ENCODE measurements around the gene AGBL4.
A peak's percentile ranks its signal among the peaks of the same experiment; 100 is the strongest.

Gene AGBL4

DNA sequence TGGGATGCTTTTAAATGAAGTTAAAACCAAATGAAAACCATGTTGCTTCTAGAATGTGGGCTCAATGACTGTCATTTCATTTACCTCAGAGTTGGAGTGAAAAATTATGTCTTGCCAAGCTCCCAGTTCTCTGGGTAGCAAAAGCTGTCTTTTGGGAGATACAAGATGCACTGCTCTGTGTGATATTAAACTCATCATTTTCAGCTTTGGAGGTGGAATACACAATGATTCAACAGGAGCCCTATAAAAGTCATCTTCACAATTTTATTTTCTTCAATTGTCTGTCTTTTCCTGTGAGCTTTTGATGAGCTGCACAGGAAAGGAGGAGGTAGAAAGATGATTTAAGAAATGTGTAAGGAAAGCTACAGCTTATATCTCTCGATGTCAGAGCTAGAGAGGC, 1431.4 kb downstream of the AGBL4 start:
- DNase-seq (ENCODE audit: low spot score): no peak

DNA sequence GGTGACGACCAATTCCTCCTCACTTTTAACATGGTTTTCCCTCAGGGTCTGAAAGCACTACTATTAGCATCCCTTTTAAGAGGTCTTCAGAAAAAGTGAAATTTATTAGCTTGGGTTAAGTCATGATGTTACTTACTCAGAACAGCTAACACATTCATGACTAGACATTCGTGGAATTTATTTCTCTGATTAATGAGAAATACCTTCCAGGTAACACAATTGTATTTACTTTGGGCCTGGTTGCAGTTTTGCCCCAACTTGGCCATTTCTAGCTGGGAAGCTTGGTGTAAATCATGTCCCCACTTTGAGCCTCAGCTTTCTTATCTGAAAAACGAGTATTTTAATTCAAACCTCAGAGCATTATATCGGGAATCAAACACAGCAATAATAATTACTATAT, 1432.6 kb downstream of the AGBL4 start:
- DNase-seq (ENCODE audit: low spot score): peak; percentile 20

DNA sequence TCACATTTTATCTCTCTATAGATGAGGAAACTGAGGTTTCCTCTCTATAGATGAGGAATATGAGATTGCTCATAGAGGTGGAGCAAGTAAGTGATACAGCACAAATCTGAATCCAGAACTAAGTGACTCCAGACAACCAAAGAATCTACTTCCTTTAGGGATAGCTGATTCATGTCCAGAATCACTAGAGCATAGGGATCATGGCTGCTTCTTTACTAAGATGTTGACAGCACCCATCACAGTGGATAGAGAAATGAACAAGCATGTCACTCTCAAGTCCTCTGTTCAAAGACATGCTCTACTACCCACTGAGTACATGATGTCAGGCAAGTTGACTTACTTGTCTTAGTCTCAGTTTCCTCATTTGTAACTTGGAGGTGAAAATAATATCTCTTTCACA, 1435.7 kb downstream of the AGBL4 start:
- peak; percentile 78 for DNase-seq (ENCODE audit: low spot score)

DNA sequence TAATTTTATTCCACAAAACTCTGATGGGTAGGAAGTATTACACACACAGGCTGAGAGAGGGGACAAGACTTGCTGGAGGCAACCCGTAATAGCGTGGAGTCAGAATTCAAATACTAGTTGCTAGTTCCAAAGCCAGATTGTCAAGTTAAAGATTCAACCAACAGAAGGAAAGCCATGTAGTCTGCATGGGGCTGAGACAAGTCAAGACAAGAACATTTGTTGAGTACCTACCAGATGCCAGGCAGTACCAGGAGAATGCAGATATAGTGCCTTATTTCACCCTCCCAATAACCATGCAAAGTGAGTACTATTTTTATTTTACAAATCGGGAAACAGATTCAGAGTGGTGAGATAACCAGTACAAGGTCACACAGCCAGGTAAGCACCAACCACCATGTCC, 1441.3 kb downstream of the AGBL4 start:
- DNase-seq (ENCODE audit: low spot score): no peak

DNA sequence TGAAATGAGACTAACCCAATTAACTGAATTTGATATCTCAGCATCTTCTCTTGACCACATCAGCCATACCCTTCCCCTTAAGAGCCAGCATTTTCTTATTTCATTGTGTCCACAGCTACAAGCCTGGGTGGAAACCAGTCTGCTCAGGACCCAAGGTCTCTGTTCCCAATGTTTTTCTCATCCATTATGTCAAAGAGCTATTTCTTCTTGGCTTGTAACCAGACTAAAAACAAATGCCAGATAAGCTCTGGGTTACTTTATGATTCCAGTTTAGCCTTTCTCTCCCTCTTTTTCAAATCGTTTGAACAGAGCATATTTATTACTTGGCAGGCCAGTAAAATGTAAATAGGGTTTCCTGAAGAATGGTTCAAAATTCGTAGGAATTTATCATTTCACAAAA, 1442.5 kb downstream of the AGBL4 start:
- DNase-seq (ENCODE audit: low spot score): no peak

DNA sequence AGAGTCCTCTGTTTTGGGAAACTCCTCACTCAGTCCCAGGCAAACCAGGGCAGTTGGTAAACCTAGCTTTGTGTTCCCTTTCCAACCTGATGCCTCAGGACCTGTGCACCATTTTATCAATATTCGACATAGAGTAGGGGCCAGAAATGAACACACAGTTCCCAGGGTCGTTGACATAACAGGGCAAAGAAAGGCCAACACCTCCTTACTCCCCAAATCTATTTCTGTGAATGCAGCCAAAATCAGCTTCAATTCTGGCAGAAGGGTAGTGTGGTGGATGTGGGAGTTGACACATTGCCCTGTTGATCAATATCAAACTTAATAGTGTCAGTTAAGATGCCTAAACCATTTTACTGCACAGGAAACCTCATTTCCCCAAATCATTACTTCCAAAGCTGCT, 1447.2 kb downstream of the AGBL4 start:
- DNase-seq (ENCODE audit: low spot score): no peak

DNA sequence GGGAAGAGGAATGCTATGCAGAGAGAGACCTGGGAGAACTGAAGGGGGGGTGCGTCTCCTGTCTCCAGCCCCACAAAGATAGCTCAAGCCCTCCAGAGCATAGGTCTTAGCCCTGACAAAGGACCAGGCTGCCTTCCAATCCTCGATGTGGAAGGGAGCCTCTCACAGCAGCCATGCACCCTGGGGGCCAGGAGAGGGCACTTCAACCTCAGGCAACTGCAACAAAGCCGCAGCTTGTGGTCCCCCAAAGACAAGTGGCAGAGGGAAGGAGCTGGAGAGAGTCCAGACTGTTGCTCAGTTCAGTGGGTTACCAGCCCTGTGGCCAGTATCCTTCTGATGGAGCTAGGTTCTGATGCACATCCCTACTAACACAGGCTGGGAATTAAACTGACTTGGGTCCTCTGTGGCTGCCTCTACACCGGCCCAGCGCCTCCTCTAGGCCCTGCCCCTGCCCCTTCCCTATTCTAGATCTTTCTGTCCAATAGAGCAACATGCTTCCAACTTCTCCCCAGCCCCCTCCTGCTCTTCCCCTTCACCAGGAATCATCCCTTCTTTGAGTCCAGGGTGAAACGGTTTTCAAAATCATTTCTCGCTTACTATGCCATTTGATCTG, 1451.0 kb downstream of the AGBL4 start:
- peak; percentile 68 for DNase-seq (ENCODE audit: low spot score)

DNA sequence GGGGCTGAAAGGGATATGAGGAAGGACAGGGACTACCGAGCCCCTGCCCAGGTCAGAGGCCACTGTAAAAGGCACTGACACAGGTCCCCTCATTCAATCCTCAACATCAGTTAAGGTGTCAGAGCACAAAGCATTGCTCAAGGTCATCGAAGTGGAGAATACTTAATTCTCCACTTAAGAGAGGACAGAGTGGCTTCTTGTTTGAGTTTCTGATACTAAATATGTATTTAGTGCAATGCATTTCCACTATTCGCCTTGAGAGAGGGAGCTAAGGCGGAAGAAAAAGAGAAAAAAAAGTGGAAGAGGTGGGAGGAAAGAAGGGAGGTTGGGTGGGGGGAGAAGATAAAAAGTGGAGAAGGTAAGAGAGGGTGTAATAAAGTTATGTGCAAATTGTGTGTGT, 1451.6 kb downstream of the AGBL4 start:
- no peak for DNase-seq (ENCODE audit: low spot score)

DNA sequence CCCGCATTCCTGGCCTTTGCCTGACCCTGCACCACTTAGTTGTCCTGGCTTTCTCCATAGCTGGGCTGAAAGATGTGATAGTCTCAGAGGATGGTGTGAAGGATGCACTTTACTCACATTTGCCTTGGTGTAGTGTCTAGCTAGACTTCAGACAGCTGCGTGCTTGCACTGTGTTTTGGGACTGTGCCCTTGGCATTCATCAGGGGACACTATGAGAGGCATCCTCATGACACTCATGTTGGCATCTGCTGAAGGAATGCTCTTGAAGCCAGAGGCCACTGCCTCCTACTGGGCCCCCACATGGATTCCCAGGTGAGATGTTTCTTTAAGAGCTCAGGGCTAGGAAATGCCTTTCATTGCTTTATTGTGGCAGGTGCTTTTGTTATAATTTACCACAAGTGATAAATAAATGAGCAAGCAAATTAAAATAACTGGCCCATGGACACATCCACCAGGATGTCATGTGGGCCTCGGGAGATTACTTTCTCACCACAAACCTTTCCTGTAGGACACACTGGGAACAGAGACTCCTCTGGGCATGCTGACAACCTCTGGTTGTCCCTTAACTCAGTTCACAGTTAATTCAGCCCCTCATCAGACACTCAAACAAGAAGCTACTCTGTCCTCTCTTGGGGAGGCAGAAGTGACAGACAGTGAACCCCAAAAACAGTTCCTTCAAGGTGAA, 1452.3 kb downstream of the AGBL4 start:
- DNase-seq (ENCODE audit: low spot score): no peak

DNA sequence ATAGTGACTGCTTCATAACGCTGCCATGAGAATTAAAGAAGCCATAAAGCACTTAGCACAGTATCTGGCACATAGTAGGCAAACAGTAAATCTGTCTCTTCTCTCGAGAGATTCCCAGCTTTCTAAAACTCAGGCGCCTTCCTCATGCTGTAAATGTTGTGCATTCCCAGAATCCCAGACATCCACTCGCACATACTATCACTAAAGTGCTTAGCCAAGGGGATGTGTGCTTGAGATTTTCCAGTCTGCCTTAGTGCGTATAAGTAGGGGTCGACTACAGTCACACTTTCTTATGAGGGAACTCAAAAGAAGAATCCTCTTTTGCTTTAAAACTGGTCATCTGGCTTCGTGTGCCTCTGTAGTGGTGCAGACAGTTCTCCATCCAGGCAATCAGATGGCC, 1453.2 kb downstream of the AGBL4 start:
- no peak for DNase-seq (ENCODE audit: low spot score)

DNA sequence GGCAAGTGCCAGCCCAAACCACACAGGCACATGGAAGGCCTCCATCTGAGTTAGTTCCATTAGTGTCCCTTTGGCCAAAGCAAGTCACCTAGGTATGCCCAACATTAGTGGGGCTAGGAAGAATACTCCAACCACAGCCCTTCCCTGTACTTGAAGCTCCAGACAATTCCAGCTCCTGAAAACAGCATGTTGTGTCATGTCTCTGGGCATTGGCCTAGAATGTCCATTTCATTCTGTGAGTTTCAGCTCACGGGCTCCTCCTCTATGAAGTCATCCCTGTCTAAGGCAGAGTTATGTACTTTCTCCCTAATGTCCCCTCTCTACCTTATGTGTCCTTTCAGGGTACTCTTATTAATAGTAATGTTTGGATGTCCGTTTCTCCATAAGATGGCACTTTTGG, 1455.3 kb downstream of the AGBL4 start:
- no peak for DNase-seq (ENCODE audit: low spot score)

DNA sequence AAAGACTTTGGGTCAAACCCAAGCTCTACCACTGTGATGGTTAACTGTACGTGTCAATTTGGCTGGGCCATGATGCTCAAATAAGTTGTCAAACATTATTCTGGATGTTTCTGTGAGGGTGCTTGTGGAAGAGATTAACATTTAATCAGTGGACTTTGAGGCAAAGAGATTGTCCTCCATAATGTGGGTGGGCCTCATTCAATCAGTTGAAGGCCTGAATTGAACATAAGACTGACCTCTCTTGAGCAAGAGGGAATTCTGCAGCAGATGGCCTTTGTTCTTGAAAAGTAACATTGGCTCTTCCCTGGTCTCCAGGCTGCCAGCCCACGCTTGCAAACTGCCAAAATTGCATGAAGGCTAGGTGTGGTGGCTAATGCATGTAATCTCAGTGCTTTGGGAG, 1457.3 kb downstream of the AGBL4 start:
- DNase-seq (ENCODE audit: low spot score): no peak

DNA sequence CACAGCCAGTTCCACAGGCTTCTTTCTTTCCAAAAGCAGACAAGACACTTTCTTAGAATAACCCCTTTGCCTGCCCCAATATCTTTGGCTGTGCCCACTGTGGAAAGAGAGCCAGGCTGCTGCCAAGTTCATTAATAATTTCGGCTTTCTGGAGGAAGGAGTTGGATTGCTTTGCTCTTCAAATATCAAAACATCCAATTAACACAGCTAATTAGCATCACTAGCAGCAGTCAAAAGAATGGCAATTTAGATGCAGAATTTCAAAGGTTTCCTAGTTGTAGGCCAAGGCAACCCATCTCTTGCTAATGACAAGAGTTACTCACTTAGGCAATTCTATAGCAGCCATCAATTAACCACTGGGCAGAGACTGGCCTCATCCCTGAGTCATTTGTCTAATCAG, 1460.7 kb downstream of the AGBL4 start:
- no peak for DNase-seq (ENCODE audit: low spot score)

DNA sequence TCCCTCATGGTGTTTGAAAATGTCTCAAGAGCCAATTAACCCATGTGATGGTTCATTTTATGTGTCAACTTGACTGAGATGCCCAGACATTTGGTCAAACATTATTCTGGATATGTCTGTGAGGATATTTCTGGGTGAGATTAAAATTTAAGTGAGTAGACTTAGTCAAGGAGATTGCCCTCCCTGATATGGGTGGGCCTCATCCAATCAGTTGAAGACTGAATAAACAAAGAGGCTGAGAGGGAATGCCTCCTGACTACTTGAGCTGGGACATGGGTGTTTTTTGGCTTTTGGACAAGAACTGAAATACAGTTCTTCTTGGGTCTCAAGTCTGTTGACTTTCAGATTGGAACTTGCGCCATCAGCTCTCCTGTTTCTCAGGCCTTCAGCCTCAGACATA, 1462.3 kb downstream of the AGBL4 start:
- DNase-seq (ENCODE audit: low spot score): no peak

DNA sequence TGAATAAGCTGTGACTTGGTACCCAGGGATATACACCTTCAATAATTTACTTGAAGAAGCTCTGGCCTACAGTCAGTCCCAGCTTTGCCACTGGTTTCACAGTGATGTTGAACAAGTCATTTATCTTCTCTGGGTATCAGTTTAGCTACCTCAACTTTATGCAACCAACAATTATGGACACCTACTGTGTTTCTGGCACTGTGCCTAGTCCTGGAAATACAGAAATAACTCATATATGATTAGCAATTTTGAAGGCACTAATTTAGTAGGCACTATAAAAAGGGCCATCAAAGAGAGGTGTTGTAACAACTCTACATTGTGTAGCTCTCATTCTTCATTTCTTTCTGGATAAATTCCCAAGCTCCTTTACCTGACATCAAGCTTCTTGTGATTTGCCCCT, 1463.2 kb downstream of the AGBL4 start:
- DNase-seq (ENCODE audit: low spot score): no peak

DNA sequence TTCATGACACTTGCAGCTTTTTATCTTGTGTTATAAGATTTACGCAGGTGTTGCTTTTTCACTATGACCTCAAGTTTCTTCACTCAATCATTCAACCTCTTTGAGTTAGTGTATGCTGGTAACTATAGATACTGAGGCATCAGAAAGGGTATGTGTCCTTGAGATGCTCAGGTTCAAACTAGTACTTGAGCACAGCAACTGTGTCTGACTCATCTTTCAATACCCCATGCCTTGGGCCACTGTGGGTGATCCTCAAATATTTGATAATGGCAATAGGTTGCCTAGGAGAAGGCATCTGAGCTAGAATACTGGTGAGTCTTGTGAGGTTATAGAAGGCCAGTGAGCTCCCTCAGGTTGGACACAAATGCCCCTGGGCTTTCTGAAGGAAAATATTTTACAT, 1463.6 kb downstream of the AGBL4 start:
- no peak for DNase-seq (ENCODE audit: low spot score)

DNA sequence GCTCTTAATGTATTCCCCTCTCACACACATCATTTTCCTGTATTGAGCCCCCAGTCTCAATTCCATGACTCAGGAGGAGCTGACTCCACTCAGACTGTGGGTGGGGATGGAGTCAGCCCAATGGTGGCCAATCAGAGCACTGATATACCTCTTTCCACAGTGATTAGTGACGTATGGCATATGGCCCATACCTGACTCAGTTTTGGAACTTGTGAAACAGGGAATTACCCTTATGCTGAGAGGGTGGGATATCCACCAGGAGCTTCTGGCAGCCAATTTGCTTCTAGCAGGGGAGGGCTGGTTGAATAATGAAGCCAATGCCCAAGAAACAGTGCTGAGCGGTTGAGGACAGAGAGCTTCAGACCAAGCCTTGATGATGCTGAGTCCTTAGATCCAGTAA, 1465.4 kb downstream of the AGBL4 start:
- no peak for DNase-seq (ENCODE audit: low spot score)

DNA sequence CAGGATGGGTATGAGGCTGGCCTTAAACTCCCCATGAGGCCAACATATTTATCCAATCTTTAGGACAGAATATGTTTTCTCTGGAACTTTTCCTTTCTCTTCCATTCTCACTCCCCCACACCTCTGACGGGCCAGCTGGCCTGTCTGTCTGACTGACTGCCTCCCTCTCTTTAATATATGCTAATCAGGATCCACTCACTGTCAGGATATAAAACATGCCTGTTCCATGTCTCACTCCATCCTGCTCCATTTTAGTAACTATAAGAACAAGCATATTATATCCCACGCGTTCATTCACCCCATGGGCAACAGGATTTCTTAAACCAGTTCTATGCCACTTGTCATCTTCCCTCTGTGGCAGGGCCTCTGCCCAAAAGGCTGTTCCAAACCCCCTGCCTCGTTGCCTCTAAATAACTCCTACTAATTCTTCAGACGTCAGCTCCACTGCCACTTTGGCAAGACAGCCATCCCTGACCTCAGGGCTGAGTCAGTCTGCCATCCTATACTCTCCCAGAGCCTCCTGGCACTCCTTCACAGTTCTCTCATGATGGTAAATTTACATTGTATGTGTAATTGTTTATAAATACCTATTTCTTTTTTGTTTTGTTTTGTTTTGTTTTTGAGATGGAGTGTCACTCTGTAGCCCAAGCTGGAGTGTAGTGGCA, 1467.4 kb downstream of the AGBL4 start:
- no peak for DNase-seq (ENCODE audit: low spot score)

DNA sequence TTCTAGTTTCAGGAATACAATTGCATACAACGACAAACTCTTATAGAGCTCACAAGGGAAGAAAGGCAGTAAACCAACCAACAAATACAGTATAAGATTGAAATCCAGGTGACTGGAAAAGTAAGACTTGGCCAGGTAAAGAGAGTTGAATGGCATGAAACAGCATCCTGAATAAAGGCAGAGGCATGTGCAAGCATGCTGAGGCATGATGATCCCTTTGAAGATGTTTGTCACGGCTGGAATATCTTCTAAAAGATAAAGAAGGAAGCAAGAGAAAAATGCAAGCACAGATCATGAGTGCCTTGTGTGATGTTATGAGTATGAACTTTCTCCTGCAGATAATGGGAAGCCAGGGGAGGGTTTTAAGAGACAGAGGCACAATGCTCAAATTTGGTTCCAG, 1468.5 kb downstream of the AGBL4 start:
- no peak for DNase-seq (ENCODE audit: low spot score)

DNA sequence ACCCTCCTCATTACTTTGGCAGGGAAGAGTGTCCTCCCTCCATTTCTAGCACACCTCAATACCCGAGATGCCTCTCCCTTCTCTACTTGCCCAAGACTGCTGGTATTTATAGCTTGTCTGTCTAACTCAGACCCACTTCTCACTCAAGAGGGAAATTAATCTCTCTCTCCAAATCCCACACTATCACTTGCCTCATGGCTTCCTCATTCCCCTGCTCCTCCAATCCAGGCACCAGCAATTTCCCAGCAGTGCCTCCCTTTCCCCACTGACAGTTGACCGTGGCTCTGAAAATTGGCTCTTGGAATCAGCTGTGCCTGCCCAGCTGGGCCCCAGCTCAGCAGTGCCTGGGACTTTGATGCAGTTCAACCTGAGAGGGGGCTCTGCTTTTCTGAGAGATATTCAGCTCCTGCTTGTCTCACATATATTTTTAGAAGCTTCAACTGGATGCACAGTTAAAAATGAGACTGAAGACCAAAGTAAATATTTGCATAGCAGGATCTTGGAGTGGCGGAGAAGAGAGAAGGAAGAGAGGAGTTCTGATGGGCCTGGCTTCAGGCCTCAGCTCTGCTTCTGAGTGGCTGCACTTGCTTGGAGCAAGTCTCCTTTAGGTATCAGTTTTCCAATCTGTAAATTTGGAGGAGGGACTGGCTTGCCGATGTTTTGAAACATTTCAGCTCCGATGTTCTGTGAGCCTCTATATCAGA, 1470.7 kb downstream of the AGBL4 start:
- no peak for DNase-seq (ENCODE audit: low spot score)

DNA sequence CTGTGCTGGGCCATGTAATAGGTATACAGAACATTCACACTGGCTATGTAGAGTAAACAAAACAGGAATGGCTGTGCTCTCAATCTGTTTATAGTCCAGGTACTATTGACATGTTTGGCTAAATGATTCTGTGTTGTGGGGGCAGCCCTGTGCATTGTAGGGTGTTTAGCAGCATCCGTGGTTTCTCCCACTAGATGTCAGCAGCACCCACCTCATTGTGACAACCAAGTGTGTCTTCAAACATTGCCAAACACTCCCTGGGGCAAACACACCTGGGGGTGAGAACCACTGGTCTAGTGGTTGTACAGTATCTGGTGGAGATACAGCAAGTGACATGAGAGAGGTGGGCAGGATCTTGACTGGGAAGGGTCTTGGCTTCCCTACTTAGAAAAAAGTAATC, 1471.3 kb downstream of the AGBL4 start:
- peak; percentile 25 for DNase-seq (ENCODE audit: low spot score)

DNA sequence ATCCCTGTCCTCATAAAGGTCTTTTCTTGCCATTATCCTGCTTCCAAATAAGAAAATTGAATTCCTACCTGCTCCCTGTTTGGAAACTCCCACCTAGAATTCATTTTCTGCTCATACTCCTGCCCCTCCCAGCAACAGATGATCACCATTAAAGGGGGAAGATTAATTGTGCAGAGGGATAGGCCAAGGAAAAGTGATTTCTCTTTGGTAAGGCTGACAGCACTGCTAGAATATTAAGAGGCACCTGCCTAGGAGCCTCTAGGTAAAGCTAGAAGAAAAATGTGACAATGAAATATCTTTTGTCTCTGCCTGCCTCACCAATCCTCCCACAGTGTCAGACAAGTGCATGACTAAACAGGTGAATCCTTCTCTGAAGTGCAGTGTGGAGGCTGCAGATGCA, 1474.8 kb downstream of the AGBL4 start:
- no peak for DNase-seq (ENCODE audit: low spot score)

DNA sequence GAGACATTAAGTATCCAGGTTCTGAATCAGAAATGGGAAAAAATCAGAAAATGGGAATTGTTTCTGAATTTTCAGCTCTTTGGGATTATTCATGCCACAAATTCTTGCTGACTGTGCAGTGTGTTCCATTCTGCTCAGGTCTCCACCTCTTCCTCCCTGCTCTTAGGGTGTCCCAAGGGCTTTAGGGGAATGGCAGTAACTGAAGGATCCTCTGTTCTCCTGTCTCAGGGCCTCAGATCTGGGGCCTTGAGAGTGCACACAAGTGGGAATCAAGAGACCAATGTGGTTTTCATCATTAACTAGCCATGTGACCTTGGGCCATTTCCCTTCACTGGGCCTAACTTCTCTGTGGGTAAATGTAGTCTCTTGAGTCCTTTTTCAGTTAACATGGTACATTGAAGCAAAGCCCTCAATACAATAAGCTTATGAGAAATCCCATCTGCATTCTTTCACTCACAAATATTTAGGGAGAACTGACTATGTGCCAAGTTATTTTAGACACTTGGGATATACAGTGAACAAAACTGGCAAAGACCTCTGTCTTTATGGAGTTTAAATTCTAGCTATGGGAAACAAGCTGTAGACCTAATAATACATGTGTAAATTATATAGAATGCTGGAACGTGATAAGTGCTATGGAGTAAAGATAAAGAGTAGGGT, 1476.1 kb downstream of the AGBL4 start:
- no peak for DNase-seq (ENCODE audit: low spot score)
